ENCODE data around the gene DHRSX. TPM values are rescaled to one million over a fixed set of nuclear protein-coding genes. Genes with fewer than 3 reads are reported as not detected.
A peak's percentile ranks its signal among the peaks of the same experiment; 100 is the strongest.
"Not testable (repeated sequence)": the region's sequence is repeated elsewhere in the genome, so short reads cannot be mapped to it uniquely, and the experiment has no call there.

Gene DHRSX, protein sequence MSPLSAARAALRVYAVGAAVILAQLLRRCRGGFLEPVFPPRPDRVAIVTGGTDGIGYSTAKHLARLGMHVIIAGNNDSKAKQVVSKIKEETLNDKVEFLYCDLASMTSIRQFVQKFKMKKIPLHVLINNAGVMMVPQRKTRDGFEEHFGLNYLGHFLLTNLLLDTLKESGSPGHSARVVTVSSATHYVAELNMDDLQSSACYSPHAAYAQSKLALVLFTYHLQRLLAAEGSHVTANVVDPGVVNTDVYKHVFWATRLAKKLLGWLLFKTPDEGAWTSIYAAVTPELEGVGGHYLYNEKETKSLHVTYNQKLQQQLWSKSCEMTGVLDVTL
- 24.9 TPM for total RNA-seq
- long read RNA-seq, transcript DHRSX-201 (7 exons, 2,571 nt): major isoform, 22 of 63 reads
- long read RNA-seq, partial matches to known transcripts: 7 of 63 reads
- long read RNA-seq, other reads (novel, unspliced or antisense): 31 of 63 reads

DNA sequence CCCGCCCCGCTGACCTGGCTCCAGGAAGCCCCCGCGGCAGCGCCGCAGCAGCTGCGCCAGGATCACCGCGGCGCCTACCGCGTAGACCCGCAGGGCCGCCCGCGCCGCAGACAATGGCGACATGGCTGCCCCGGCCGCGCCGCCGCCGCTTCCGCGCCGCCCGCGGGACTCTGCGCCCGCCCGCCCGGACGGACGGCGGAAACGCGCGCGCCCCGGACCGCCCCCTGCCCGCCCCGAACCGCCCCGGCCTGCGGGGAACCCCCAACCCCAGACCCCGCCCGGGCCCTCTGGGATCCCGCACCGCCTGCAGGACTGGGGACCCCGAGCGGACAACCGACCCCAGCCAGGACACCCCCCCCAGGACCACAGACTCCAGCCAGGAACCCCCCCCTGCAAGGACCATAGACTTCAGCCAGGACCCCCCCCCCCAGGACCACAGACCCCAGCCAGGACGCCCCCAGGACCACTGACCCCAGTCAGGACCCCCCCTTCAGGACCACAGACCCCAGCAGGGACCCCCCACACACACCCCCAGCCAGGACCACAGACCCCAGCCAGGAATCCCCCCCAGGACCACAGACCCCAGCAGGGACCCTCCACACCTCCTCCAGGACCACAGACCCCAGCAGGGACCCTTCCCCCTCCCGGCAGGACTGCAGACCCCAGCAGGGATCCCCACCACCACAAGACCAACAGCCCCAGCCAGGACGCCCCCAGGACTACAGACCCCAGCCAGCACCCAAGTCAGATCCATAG lies at the start of gene DHRSX, which contains the start of gene ZBED1:
TSS of gene DHRSX (minus strand) at position 174 of the 756 bp plus-strand sequence. CDS start at position 123, 51 bp downstream.
TSS of gene ZBED1 (minus strand) at position 174 of the 756 bp plus-strand sequence. CDS start 10,257 bp downstream, outside the sequence.
- intact Hi-C loops (cut with DNase I): loop anchor here (5.0 to 10.0 kb wide), 2 partner anchors 174 to 194 kb away; partner anchors contain the start of gene CD99
- DNase-seq (ENCODE audit: low spot score): peak; percentile 81

DNA sequence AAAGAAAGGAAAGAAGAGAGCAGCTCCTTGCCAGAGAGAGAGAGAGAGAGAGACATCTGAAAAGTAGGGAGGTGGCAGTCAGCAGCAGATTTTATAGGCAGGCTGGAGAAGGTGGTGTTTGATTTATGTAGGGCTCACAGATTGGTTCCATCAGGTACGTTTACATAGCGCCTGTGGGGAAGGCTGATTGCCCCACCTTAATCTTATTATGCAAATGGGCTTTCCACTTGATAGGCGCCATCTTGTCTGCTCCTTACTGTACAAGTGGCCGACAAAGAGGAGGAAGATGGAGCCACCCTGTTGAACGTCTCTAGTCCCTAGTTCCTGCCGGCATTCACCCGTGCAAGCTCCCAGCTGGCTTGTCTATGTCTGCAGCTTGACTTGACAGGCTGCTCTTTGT lies 49.1 kb upstream of the DHRSX start:
- DNase-seq (ENCODE audit: low spot score): no peak
- intact Hi-C loops (cut with DNase I): no loop called here

DNA sequence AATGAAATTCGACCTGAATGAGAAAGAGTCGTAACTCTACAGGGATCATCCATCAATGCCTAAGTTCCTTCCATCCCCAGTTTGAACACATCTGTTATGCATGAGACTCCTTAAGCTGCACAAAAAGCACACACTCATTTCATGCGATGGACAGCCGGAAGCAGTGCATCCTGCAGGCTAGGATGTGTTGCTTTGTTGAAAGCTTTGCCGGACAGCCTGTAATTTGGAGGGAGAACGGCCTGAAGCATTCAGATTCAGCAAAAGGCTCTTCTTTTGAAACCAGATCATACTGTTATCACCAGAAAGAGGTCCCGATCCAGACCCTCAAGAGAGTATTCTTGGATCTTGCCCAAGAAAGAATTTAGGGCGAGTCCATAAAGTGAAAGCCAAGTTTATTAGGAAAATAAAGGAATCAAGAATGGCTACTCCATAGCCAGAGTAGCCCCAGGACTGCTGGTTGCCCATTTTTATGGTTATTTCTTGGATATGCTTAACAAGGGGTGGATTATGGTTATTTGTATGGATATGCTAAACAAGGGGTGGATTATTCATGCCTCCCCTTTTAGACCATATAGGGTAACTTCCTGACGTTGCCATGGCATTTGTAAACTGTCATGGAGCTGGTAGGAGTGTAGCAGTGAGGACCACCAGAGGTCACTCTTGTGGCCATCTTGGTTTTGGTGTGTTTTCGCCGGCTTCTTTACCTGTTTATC lies 48.1 kb upstream of the DHRSX start:
- DNase-seq (ENCODE audit: low spot score): no peak
- intact Hi-C loops (cut with DNase I): no loop called here

DNA sequence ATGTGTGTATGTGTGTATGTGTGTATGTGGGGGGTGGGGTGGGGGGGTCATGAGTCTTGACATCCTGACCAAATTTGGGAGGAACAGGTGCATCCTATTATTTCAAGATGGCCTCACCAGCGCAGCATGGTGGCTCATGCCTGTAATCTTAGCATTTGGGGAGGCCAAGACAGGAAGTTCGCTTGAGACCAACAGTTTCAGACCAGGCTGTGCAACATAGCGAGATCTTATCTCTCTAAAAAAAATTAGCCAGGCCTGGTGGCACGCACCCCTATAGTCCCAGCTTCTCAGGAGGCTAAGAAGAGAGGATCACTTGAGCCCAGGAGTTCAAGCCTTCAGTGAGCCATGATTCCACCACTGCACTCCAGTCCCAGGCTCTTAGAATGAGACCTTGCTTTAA lies 47.0 kb upstream of the DHRSX start:
- intact Hi-C loops (cut with DNase I): no loop called here
- DNase-seq (ENCODE audit: low spot score): no peak

DNA sequence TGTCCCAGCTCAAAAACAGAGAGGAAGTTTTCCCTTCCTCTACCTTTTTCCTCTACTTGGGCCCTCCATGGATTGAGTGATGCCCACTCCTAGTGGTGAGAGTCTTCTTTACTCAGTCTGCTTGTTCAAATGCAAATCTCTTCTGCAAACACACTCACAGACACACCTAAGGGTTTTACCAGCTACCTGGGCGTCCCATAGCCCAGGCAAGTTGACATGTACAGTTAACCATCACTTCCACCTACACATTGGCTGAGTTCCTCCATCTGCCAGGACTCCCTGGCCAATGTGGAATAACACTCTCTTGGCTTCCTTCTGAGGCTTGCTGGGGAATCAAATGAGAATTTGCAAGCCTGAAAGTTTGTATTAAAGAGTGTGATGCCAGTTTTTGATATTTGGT lies 45.7 kb upstream of the DHRSX start:
- intact Hi-C loops (cut with DNase I): no loop called here
- no peak for DNase-seq (ENCODE audit: low spot score)

DNA sequence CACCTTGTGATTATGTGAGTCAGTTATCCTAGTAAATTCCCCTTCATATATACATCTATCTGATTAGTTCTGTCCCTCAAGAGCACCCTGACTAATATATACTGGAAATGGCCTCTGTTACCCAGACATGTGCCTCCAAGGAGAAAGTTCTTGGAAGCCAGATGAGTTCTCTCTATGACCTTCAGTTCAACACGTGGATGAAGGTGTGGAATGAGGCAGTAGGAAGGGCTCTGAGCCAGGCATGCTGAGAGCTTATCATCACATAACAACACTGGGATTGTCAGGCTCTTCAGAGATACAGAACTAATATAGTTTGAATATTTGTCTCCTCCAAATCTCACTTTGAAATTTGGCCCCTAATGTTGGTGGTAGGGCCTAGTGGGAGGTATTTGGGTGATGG lies 44.4 kb upstream of the DHRSX start:
- DNase-seq (ENCODE audit: low spot score): no peak
- intact Hi-C loops (cut with DNase I): no loop called here

DNA sequence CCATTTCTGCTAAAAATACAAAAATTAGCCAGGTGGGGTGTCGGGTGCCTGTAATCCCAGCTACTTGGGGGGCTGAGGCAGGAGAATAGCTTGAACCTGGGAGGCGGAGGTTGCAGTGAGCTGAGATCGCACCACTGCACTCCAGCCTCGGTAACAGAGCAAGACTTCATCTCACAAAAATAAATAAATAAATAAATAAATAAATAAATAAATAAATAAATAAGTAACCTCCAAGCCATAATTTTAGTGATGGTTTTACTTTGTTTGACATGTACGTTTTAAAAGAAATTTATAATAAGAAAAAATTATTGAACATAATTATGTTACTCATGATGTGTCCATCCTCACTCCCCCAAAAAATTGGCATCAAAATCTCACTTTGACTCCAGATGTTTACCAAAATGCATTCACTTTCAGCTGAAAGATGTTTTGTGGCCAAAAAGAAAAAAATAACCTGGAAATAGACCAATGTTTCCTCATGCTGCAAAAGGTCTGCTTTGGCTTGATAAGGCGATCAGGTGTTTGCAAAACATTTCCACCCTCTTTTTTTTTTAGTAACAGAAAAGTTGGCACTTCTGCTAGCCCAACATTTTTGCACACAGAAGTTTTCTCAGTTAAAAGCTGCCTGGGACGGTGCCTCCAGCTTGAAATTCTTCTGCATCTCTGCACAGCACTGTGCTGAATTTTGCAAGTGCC lies 42.2 kb upstream of the DHRSX start:
- intact Hi-C loops (cut with DNase I): no loop called here
- no peak for DNase-seq (ENCODE audit: low spot score)

DNA sequence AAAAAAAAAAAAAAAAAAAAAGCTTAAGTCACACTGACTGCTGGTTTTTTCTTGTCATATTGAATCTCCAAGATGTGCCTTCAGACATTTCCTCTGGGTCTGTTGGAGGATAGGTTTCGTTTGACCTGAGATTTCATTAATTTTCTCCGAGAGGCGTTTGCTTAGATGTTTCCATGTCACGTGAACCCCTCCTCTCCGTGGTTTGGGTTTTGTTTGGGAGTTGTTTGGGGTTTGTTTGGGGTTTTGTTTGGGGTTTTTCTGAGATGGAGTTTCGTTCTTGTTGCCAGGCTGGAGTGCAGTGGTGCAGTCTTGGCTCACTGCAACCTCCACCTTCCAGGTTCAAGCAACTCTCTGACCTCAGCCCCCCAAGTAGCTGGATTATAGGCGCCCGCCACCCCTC lies 40.8 kb upstream of the DHRSX start:
- intact Hi-C loops (cut with DNase I): no loop called here
- DNase-seq (ENCODE audit: low spot score): no peak

DNA sequence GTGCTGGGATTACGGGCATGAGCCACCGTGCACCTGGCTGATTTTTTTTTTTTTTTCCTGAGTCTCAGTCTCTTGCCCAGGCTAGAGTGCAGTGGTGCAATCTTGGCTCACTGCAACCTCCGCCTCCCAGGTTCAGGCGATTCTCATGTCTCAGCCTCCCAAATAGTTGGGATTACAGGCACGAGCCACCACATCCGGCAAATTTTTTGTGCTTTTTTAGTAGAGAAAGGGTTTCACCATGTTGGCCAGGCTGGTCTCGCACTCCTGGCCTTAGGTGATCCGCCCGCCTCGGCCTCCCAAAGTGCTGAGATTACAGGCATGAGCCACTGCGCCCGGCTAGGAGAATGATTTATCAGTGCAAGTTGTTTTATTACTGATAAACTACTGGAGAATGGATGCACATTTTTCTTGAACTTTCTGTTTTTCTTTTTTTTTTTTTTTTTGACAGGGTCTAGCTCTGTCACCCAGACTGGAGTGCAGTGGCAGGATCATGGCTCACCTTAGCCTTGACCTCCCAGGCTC lies 39.7 kb upstream of the DHRSX start:
- no peak for DNase-seq (ENCODE audit: low spot score)
- intact Hi-C loops (cut with DNase I): no loop called here

DNA sequence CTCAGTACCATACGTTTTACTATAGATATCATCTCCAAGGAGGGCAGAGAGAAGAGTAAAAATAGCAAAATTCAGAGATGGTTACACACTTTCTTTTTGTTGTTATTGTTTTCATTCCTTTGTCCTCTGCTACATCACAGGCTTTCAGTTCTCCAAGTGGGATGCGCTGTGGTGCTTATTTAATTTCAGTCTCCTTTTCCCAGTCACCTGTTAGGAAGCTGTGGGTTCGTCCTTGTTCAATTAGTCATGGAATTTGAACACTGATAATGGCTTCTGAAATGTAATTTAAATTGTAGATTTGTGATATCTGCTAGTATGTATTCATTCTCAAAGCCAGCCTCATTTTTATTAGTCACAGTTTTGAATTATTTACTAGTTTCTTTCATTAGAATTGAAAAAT lies 38.8 kb upstream of the DHRSX start:
- DNase-seq (ENCODE audit: low spot score): no peak

DNA sequence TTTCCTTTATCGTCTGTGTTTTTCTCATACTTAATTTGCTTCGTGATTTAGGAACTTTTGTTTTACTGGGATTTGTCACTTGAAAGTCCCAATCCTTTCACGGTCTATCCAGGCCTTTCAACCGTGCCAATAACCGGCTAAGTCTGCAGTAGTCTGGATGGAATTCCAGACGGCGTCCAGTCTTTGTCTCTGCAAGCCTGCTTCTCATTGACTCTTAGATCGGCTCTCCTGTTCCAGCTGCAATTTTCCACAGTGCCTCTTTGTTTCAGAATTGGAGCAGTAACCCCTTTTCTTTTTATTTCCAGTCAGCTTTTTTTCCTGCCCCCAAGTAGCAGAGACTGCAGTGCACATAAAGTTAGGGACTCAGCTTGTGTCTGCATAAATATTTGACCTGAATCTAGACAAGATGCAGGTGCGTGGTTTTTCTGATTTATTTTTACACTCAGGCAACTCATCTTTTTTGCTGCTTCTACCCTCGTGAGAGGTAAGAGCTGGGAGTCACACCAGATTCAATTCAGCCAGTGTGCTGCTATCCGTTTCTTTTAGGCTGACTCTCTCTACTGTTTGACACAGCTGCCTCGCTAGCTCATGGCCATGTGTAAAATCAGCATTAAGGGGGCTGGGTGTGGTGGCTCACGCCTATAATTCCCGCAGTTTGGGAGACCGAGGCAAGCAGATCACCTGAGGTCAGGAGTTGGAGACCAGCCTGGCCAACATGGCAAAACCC lies 37.4 kb upstream of the DHRSX start:
- intact Hi-C loops (cut with DNase I): no loop called here
- no peak for DNase-seq (ENCODE audit: low spot score)

More for the DNA sequence above, 38.8 kb upstream of the DHRSX start:
- intact Hi-C loops (cut with DNase I): no loop called here

DNA sequence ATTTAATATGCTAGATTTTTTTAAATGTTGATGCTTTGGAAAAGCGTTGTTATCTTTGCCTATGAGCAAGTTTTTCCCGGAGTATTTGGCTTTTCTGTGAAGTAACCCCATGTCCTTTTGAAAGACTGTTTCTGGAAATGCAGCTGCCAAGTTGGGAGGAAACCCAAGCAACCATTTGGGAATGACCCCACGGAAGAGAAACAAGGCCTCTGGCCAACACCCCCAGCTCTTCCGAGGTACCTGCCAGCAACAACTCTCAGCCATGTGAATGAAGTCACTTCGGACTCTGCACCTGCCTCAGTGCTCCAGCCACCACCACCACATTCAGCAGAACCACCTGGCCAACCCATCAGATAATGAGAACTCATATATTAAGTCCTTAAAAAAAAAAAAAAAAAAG lies 36.2 kb upstream of the DHRSX start:
- DNase-seq (ENCODE audit: low spot score): no peak
- intact Hi-C loops (cut with DNase I): no loop called here

DNA sequence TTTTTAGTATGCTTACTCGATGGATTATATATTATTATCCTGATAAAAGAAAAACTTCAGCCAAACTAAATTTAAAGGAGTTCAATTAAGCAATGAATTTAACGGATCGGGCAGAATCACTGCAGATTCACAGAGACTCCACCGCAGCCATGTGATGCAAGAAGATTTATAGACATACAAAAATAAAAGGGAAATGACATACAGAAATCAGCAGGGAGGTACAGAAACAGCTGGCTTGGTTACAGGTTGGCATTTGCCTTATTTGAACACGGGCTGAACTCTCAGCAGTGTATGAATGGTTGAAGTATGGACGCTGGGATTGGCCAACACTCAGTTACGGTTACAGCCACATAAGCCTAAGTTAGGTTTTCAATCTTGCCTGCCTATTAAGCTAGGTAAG lies 35.4 kb upstream of the DHRSX start:
- no peak for DNase-seq (ENCODE audit: low spot score)
- intact Hi-C loops (cut with DNase I): no loop called here

DNA sequence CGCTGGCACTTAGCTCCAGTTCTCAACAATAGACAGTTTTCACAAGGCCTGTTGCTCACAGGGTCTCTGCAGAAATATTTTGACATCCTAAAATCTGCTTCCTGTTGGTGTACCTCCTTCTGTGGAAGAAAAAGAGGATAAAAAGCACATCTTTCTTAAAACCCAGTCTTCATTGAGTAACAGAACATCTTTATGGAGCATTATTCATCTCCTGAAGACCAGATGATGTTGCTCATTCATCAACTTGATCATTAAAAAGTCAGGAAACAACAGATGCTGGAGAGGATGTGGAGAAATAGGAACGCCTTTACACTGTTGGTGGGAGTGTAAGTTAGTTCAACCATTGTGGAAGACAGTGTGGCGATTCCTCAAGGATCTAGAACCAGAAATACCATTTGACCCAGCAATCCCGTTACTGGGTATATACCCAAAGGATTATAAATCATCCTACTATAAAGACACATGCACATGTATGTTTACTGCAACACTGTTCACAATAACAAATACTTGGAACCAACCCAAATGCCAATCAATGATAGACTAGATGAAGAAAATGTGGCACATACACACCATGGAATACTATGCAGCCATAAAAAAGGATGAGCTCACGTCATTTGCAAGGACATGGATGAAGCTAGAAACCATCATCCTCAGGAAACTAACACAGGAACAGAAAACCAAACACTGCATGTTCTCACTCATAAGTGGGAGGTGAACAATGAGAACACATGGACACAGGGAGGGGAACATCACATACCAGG lies 33.7 kb upstream of the DHRSX start:
- not testable (repeated sequence) for DNase-seq (ENCODE audit: low spot score)

DNA sequence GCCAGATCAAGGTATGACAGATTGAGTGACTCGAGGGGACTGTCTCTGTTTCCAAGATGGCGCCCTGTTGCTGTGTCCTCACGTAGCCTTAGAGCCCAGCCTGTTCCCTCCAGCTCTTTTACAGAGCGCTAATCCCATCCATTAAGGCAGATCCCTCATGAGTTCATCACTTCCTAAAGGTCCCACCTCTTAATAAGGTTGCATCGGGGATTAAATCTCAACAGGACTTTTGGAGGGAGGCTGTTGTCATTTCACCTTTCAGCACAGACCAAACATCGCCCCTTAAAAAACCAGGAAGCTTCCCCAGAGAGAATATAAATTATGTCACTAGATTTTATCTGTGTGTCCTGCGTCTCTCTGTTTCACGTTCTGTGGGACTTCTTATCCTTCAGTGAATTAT lies 32.6 kb upstream of the DHRSX start:
- peak; percentile 12 for DNase-seq (ENCODE audit: low spot score)
- intact Hi-C loops (cut with DNase I): no loop called here

More for the DNA sequence above, 33.7 kb upstream of the DHRSX start:
- intact Hi-C loops (cut with DNase I): not testable (repeated sequence)

DNA sequence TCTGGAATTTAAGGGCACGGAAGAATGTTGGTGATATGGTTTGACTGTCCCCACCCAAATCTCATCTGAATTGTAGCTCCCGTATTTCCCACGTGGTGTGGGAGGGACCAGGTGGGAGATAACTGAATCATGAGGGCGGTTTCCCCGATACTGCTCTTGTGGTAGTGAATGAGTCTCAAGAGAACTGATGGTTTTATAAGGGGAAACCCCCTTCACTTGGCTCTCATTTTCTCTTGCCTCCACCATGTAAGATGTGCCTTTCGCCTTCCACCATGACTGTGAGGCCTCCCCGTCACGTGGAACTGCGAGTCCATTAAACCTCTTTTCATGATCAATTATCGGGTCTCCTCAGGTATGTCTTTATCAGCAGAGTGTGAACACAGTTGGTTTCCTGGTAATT lies 25.6 kb upstream of the DHRSX start:
- DNase-seq (ENCODE audit: low spot score): no peak
- intact Hi-C loops (cut with DNase I): no loop called here

DNA sequence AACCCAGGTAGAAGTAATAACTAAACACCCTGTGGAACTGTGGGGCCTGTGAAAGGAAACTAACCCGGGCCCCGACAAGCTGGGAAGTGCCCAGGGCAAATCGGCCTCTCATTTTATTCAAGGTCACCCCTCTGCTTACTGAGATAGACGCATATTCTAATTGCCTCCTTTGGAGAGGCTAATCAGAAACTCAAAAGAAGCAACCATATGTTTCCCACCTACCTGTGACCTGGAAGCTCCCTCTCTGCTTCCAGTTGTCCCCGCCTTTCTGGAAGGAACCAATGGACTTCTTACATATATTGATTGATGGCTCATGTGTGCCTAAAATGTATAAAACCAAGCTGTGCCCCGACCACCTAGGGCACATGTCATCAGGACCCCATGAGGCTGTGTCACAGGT lies 23.1 kb upstream of the DHRSX start:
- no peak for DNase-seq (ENCODE audit: low spot score)
- intact Hi-C loops (cut with DNase I): no loop called here

DNA sequence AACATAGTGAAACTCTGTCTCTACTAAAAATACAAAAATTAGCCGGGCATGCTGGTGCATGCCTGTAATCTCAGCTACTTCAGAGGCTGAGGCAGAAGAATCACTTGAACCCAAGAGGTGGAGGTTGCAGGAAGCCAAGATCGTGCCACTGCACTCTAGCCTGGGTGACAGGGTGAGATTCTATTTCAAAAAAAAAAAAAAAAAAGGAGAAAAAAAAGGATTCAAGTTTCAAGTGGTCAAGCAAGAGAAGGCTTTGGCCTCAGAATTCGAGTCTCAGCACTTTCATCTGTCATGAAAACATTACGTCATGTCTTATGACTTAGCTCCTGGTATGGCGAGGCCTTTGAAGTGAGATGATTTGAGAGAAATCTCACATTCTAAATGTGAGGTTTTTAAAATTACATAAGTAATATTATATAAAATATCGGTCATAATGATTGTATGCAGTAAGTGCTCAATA lies 21.2 kb upstream of the DHRSX start:
- peak; percentile 62 for DNase-seq (ENCODE audit: low spot score)
- intact Hi-C loops (cut with DNase I): no loop called here

All from cardiac septum (tissue), 1 donor.